ENCODE measurements around the gene RNF166.

The RNF166 gene

GRCh38 chr16:88706965-88707826 is 988 bp upstream of the RNF166 start:
- DNase-seq (ENCODE audit: low read depth, low spot score): no peak

- no peak for DNase-seq (ENCODE audit: low read depth, low spot score)
Measured at GRCh38 chr16:88705801-88706228, 393 bp downstream of the RNF166 start.

- DNase-seq (ENCODE audit: low read depth, low spot score): no peak
Measured at GRCh38 chr16:88705076-88705684, 1.0 kb downstream of the RNF166 start.

GRCh38 chr16:88703486-88704309 is 2.5 kb downstream of the RNF166 start:
- DNase-seq (ENCODE audit: low read depth, low spot score): no peak

- no peak for DNase-seq (ENCODE audit: low read depth, low spot score)
Measured at GRCh38 chr16:88702371-88703210, 3.6 kb downstream of the RNF166 start.

GRCh38 chr16:88701581-88702370 is 4.4 kb downstream of the RNF166 start:
- no peak for DNase-seq (ENCODE audit: low read depth, low spot score)

GRCh38 chr16:88700636-88701482 is 5.3 kb downstream of the RNF166 start:
- DNase-seq (ENCODE audit: low read depth, low spot score): peak; percentile 65

GRCh38 chr16:88700322-88700635 is 5.9 kb downstream of the RNF166 start:
- no peak for DNase-seq (ENCODE audit: low read depth, low spot score)

GRCh38 chr16:88699180-88699579 is 7.0 kb downstream of the RNF166 start:
- DNase-seq (ENCODE audit: low read depth, low spot score): no peak

- no peak for DNase-seq (ENCODE audit: low read depth, low spot score)
Measured at GRCh38 chr16:88698646-88699045, 7.6 kb downstream of the RNF166 start.

- no peak for DNase-seq (ENCODE audit: low read depth, low spot score)
Measured at GRCh38 chr16:88697831-88698615, 8.2 kb downstream of the RNF166 start.

- no peak for DNase-seq (ENCODE audit: low read depth, low spot score)
Measured at GRCh38 chr16:88697116-88697830, 8.9 kb downstream of the RNF166 start.

- no peak for DNase-seq (ENCODE audit: low read depth, low spot score)
Measured at GRCh38 chr16:88696441-88696840, 9.8 kb downstream of the RNF166 start.

- no peak for DNase-seq (ENCODE audit: low read depth, low spot score)
Measured at GRCh38 chr16:88695753-88696152, 10.5 kb downstream of the RNF166 start.

GRCh38 chr16:88695218-88695617 is 11.0 kb downstream of the RNF166 start:
- no peak for DNase-seq (ENCODE audit: low read depth, low spot score)

- no peak for DNase-seq (ENCODE audit: low read depth, low spot score)
Measured at GRCh38 chr16:88694221-88695087, 11.8 kb downstream of the RNF166 start.

- DNase-seq (ENCODE audit: low read depth, low spot score): no peak
Measured at GRCh38 chr16:88693420-88694177, 12.6 kb downstream of the RNF166 start.

All from smooth muscle cell of the brain vasculature (primary cell).